KOPT-K1 (cell line): ENCODE data around the gene MYF6.
"Not testable (repeated sequence)": the region's sequence is repeated elsewhere in the genome, so short reads cannot be mapped to it uniquely, and the experiment has no call there.

Experiments used
- H3K27ac ChIP-seq: fragments of 200-600 bp; sonication (generic); 2 replicates; pipeline ENCODE4 v1.5.1; 2016; ENCODE audit warnings: antibody characterized with exemption, mild to moderate bottlenecking, low read depth, low read length; ENCODE audit not compliant: poor library complexity, severe bottlenecking
- H3K36me3 ChIP-seq: fragments of 200-600 bp; sonication (generic); 2 replicates; pipeline ENCODE4 v1.5.1; 2017; ENCODE audit warnings: antibody characterized with exemption, mild to moderate bottlenecking, low read length, moderate library complexity; ENCODE audit not compliant: insufficient read depth
- H3K9me3 ChIP-seq: fragments of 200-600 bp; sonication (generic); 2 replicates; pipeline ENCODE4 v1.5.1; 2017; ENCODE audit warnings: antibody characterized with exemption, low read length, mild to moderate bottlenecking; ENCODE audit not compliant: insufficient read depth, poor library complexity, severe bottlenecking

Gene MYF6

GRCh38 chr12:80707126-80707829, at the start of gene MYF6:
MYF6 (plus strand) TSS chr12:80707634; CDS start chr12:80707720, 86 bp downstream.
- Histone ChIP-seq H3K27ac (no peak within 1 kb of the TSS), H3K36me3 (no peaks in the 10 kb centered on the region), H3K9me3 (no peaks in the 10 kb centered on the region)

DNA sequence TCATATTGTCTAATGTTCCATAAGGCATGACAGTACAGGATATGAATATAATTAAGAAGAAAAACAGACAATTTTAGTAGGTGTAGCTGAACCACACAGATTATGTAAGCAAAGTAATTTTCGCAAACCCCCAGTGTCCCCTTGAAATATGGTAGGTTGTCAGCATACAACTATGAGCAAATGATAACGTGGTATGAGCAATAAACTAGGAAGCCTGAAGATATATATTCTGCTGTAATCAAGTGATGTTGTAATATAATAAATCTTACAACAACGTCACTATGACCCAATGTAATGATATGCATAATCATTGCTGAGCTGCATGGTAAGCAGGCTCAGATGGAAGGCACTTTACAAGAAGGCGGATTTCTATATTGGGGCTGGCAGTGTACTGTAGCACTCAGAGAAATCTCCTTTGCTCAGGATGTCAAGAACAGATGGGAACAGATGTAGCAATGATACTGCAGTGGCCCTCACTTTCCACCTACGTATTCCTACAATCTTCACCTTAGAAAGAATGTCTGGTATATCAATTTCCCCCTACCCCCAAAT, 47.8 kb upstream of the MYF6 start:
- Histone ChIP-seq H3K9me3 (no peaks in the 10 kb centered on the region), H3K27ac (no peak overlapping the region), H3K36me3 (no peaks in the 10 kb centered on the region)

DNA sequence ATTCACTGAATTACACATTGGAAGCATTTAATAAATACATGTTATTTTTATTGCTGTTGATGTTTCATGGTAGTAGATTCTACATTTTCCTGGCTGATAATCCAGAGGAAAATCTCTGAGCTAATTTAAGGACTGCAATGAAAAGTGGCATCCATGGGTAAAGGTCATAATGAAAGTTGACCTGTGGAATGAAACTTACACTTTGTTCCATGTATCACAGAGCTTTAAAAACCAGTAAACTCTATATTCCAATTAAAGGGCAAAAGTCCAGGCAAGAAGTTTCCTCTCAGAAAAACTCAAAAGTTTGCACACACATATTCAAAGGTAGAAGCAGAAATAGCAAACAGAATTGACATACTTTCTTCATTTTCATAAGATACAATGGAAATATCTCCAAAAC, 44.8 kb upstream of the MYF6 start:
- Histone ChIP-seq H3K9me3 (no peaks in the 10 kb centered on the region), H3K27ac (no peak overlapping the region), H3K36me3 (no peaks in the 10 kb centered on the region)

DNA sequence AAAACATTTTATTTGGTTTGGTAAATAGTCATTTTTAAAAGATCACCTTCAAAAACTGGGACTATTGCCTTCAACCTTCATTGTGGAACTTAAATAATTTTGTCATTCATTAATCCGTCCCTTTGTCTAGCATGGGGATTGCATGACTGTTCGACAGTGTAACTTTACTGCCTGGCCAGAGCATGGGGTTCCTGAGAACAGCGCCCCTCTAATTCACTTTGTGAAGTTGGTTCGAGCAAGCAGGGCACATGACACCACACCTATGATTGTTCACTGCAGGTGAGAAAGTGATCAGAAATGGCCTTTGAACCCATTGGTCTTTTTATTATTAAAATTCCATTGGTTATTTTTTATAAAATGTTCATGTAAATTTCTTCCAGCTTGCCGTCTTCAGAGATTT, 37.2 kb upstream of the MYF6 start:
- Histone ChIP-seq H3K9me3 (no peaks in the 10 kb centered on the region), H3K27ac (no peak overlapping the region), H3K36me3 (no peaks in the 10 kb centered on the region)

DNA sequence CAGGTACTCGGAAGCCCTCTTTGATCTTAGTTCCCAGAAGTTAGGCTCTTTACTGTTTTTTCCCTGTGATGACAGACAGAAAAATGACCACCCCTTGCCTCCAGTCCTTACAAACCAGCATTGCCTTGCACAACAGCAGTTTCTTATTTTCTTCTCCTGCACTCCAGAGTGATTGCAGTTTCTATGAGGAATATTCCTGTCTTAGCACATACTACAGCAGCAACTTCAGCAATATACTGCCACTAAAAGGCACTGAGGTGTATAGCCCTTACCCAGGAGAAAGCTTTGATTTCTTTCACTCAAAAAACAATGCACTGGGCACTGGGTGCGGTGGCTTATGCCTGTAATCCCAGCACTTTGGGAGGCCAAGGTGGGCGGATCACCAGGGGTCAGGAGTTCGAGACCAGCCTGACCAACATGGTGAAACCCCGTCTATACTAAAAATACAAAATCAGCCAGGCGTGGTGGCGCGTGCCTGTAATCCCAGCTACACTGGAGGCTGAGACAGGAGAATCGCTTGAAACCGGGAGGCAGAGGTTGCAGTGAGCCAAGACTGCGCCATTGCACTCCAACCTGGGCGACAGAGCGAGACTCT, 31.3 kb upstream of the MYF6 start:
- H3K36me3 ChIP-seq, H3K27ac ChIP-seq, H3K9me3 ChIP-seq: not testable (repeated sequence)

- Histone ChIP-seq H3K9me3 (no peaks in the 10 kb centered on the region), H3K36me3 (no peaks in the 10 kb centered on the region), H3K27ac (no peak overlapping the region)
Measured at GRCh38 chr12:80676856-80677255, 30.6 kb upstream of the MYF6 start.

DNA sequence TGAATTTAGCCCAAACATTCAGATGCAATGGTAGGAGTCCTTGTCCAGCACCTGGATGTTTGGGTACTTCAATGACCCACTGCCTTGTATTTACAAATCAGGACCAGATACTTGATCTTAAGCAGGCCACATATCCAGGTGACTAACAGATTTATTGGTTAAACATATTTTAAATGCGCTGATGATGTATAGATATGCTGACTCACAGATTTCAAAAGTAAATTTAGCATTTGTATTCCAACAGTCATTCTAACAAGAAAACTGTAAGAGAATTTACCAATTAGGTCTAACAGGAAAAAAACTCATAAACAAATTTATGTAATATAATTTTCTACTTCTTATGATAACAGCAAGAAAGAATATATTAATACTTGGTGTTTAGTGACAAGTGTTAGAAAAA, 29.4 kb upstream of the MYF6 start:
- H3K9me3 ChIP-seq = no peaks in the 10 kb centered on the region
- no peak overlapping the region for H3K27ac ChIP-seq
- no peaks in the 10 kb centered on the region for H3K36me3 ChIP-seq

DNA sequence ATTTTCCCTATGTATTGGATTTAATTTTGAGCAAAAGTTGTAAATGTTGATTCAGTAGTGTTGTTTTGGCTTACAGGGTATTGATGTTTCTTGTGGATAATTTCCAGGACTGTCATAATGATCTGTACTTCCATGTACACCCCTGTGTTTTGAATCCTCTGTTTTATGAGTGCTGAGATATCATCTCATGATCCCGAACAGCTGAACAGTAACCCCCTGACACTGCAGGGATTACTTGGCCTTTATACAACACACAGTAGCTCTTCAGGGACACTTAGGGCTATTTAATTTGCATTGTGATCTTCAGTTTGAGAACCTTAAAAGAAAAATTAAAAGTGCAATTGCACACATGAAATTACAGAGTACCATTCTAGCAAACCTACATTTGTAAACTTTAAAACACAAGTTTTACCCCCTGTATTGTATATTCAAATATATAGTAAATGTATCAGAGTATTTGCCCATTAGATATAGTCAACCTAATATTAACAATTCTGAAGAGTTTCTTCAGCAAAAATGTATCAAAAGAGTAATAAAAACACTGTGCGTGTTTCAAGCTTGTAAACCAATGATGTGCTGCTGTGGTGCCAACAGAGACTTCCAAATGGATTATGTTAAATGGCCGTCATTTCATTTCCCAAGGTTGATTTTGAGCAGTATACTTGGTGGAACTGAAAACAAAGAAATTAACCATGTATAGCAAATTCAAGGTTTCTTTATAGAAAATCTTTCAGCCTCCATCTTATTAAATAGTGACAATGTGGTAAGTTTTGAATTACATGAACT, 27.9 kb upstream of the MYF6 start:
- Histone ChIP-seq H3K27ac (no peak overlapping the region), H3K36me3 (no peaks in the 10 kb centered on the region)

DNA sequence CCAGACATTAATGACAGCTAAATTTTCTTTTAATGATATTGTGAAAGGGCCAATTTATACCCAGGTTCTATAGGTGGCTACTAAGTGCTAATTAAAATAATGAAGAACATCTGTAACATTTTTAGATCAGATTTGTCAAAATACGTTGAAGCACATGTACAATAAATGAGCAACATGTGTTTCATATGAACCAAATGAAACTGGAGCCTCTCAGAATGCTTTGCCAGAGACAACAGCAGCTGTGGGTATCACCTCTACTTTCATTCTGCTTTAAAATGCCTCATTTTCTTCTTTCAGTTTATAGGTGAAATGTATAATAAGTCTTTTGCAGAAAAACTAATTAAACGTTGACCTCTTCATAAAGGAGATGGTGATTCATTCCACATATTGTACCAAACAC, 26.1 kb upstream of the MYF6 start:
- no peak overlapping the region for H3K27ac ChIP-seq

More for the DNA sequence above, 27.9 kb upstream of the MYF6 start:
- H3K9me3 ChIP-seq = no peaks in the 10 kb centered on the region

GRCh38 chr12:80681786-80682185, 25.6 kb upstream of the MYF6 start:
- Histone ChIP-seq H3K27ac (no peak overlapping the region), H3K36me3 (no peaks in the 10 kb centered on the region), H3K9me3 (no peaks in the 10 kb centered on the region)

More for the DNA sequence above, 26.1 kb upstream of the MYF6 start:
- Histone ChIP-seq H3K9me3 (no peaks in the 10 kb centered on the region), H3K36me3 (no peaks in the 10 kb centered on the region)

DNA sequence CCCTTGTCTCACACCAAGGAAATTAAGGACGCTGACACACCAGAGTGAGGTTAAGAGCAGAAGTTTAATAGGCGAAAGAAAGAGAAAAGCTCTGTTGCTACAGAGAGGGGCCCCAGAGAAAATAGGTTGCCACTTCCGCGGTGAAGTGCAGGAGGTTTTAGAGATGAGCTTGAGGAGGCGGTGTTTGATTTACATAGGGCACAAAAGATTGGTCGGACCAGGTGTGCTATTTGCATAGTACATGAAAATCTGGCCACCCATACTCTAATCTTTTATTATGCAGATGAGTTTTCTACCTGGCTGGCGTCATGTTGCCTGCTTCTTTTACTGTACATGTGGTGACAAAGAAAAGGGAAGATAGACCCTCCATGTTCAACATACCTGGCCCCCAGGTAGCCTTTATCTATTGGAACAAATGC, 23.3 kb upstream of the MYF6 start:
- Histone ChIP-seq H3K36me3 (no peaks in the 10 kb centered on the region), H3K9me3 (no peaks in the 10 kb centered on the region), H3K27ac (no peak overlapping the region)

DNA sequence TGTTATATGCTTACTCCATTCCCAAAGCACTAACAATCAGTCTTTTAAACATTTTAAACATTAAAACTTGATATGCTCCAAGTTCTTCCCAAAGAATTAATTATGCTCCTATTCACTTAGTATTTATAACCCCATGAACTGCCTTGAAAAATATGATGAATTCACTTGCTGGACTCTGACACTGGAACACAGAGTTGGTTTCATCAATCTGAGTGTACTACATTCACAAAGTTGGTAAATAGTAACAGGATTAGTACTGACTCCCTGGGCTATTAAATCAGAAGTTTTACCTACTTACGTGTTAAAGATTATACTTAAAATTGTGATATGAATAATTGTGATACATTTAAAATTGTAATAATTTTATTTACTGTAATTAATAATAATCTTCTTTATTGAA, 17.3 kb upstream of the MYF6 start:
- no peak overlapping the region for H3K27ac ChIP-seq
- no peaks in the 10 kb centered on the region for H3K36me3 ChIP-seq
- H3K9me3 ChIP-seq = no peaks in the 10 kb centered on the region

GRCh38 chr12:80690513-80690912, 16.9 kb upstream of the MYF6 start:
- Histone ChIP-seq H3K9me3 (no peaks in the 10 kb centered on the region), H3K27ac (no peak overlapping the region), H3K36me3 (no peaks in the 10 kb centered on the region)

DNA sequence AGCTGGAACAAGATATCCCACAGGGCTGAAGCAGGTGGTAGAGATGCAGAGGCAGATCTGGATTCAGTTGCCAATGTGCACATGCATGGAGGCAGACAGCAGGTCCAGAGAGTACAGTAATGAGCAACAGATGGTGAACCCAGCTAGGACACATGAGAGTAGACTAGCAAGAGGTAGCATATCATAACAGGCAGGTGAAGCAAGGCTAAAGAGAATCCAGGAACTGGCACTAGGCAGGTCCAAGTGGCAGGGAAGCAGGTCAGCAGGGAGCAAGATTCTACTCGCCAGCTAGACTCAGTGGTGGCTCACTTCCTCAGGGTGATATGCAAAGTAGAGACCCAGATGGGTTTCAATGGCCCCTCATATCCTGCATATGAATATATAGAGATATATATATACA, 15.3 kb upstream of the MYF6 start:
- no peaks in the 10 kb centered on the region for H3K9me3 ChIP-seq
- no peak overlapping the region for H3K27ac ChIP-seq

GRCh38 chr12:80697270-80697887, 10.1 kb upstream of the MYF6 start:
- Histone ChIP-seq H3K9me3 (no peaks in the 10 kb centered on the region), H3K27ac (no peak overlapping the region)

More for the DNA sequence above, 15.3 kb upstream of the MYF6 start:
- H3K36me3 ChIP-seq = no peaks in the 10 kb centered on the region

More at GRCh38 chr12:80697270-80697887, 10.1 kb upstream of the MYF6 start:
- H3K36me3 ChIP-seq = no peaks in the 10 kb centered on the region
